K562 (cell line): Measurements from ENCODE around the gene KLK13. TPM values are rescaled to one million over a fixed set of nuclear protein-coding genes. Genes with fewer than 3 reads are reported as not detected.

Experiments used
- BRD9 ChIP-seq: fragments of 450-650 bp; IDR thresholded peaks from 2 replicates; pipeline ENCODE4 v1.6.1; 2018; ENCODE audit warnings: low read depth; ENCODE audit not compliant: partially characterized antibody
- CHD1 ChIP-seq: fragments of 200-600 bp; sonication (generic); IDR thresholded peaks from one replicate; pipeline ENCODE4 v1.6.1; 2012; ENCODE audit warnings: mild to moderate bottlenecking, moderate library complexity, low read length, inconsistent platforms
- HDAC1 ChIP-seq, 2 experiments: fragments of 450-650 bp; IDR thresholded peaks; 2 replicates each; pipeline ENCODE4 v1.6.1; 2016 to 2017; ENCODE audit warnings: inconsistent platforms in 1 of 2, mild to moderate bottlenecking in 1 of 2, moderate library complexity in 1 of 2
- HIVEP1 ChIP-seq: fragments of 250-450 bp; sonication (Bioruptor Pico); IDR thresholded peaks from 2 replicates; pipeline ENCODE4 v1.4.0; 2020; ENCODE audit warnings: mild to moderate bottlenecking
- KHSRP ChIP-seq: fragments of 450-650 bp; IDR thresholded peaks from 2 replicates; pipeline ENCODE4 v1.6.1; 2017
- MBD2 ChIP-seq: sonication (generic); IDR thresholded peaks from 2 replicates; pipeline ENCODE4 v1.6.1; 2016; ENCODE audit warnings: low read depth, borderline replicate concordance
- MYC ChIP-seq, 2 experiments: fragments of 250-450 bp in 1 of 2; sonication (Bioruptor Pico) in 1 of 2; IDR thresholded peaks; 2 replicates each; pipeline versions ENCODE4 v1.5.1 to v1.6.1; 2012 to 2021; ENCODE audit warnings: low read depth in 2 of 2, borderline replicate concordance in 1 of 2, improper control_type of control experiment in 1 of 2, low read length in 1 of 2, mild to moderate bottlenecking in 1 of 2, moderate library complexity in 1 of 2
- POLR2G ChIP-seq: fragments of 200-400 bp; formaldehyde crosslinking; IDR thresholded peaks from 2 replicates; pipeline ENCODE4 v1.6.1; 2017; ENCODE audit warnings: low read depth, mild to moderate bottlenecking, antibody characterized with exemption, low read length, moderate library complexity
- POLR3A ChIP-seq: IDR thresholded peaks from 2 replicates; pipeline ENCODE4 v1.6.1; 2011; ENCODE audit warnings: borderline replicate concordance, mild to moderate bottlenecking, moderate library complexity; ENCODE audit not compliant: insufficient read length, insufficient read depth; ENCODE audit errors: extremely low read depth
- TAF9B ChIP-seq: fragments of 450-650 bp; IDR thresholded peaks from 2 replicates; pipeline ENCODE4 v1.6.1; 2018; ENCODE audit warnings: mild to moderate bottlenecking; ENCODE audit not compliant: partially characterized antibody
- THRB ChIP-seq: fragments of 450-650 bp; formaldehyde crosslinking; conservative IDR thresholded peaks from 2 replicates; pipeline ENCODE4 v1.4.0; 2022; ENCODE audit warnings: mild to moderate bottlenecking, missing genetic modification characterization
- U2AF2 ChIP-seq: fragments of 200-400 bp; formaldehyde crosslinking; optimal IDR thresholded peaks from 2 replicates; pipeline ENCODE3; 2017; ENCODE audit warnings: low read depth, mild to moderate bottlenecking, low read length
- ZC3H4 ChIP-seq: sonication (generic); formaldehyde crosslinking; IDR thresholded peaks from 2 replicates; pipeline ENCODE4 v1.9.0; 2021; ENCODE audit warnings: missing genetic modification reagents, borderline replicate concordance
- polyA plus RNA-seq, 8 experiments: library from polyadenylated mRNA; depleted of rRNA in 4 of 8; stranded (reverse) in 5 of 8; unstranded in 3 of 8; fragments of >200 nt; fragmentation: Nextera tagmentation in 2 of 8; fragmentation: Illumina TruSeq in 1 of 8; extraction: Ambion mirVana in 2 of 8; extraction: Trizol in 1 of 8; gene quantifications; 2 replicates each; pipeline versions ENCODE4 v1.2.1 to v1.2.3, GENCODE V29; 2011 to 2014; ENCODE audit warnings: inconsistent platforms in 1 of 8, missing spikeins in 1 of 8
- total RNA-seq, 7 experiments: library from RNA; depleted of rRNA in 6 of 7; stranded (reverse); fragments of >200 nt in 6 of 7; fragmentation: Illumina TruSeq in 2 of 7; extraction: Trizol in 2 of 7; gene quantifications; 2 replicates each; pipeline versions ENCODE4 v1.2.1 to v1.2.3, GENCODE V29; 2011 to 2021; ENCODE audit warnings: low replicate concordance in 1 of 7
- TF ChIP-seq, protein P1 (sequence below), 2 experiments: fragments of 450-650 bp; IDR thresholded peaks; 2 replicates each; pipeline ENCODE4 v1.6.1; 2018; ENCODE audit warnings: mild to moderate bottlenecking in 2 of 2, low read depth in 1 of 2; ENCODE audit not compliant: partially characterized antibody in 2 of 2
- TF ChIP-seq, protein P2 (sequence below): sonication (generic); formaldehyde crosslinking; IDR thresholded peaks from 2 replicates; pipeline ENCODE4 v1.8.1; 2022; ENCODE audit warnings: missing genetic modification reagents
- TF ChIP-seq, protein P3 (sequence below): fragments of 250-450 bp; sonication (Bioruptor Pico); IDR thresholded peaks from 2 replicates; pipeline ENCODE4 v1.8.0; 2022; ENCODE audit warnings: inconsistent platforms, mild to moderate bottlenecking, moderate library complexity, borderline replicate concordance
- TF ChIP-seq, protein P4 (sequence below): sonication (generic); formaldehyde crosslinking; IDR thresholded peaks from 2 replicates; pipeline ENCODE4 v1.8.1; 2022; ENCODE audit warnings: missing genetic modification reagents

Gene KLK13
- total and polyA plus RNA-seq, 9 of the 15 experiments (the other 6 are each of a cell fraction or from before 2014, with no cell fraction given) = 0.72 to 9.0 (median 2.3) TPM

DNA sequence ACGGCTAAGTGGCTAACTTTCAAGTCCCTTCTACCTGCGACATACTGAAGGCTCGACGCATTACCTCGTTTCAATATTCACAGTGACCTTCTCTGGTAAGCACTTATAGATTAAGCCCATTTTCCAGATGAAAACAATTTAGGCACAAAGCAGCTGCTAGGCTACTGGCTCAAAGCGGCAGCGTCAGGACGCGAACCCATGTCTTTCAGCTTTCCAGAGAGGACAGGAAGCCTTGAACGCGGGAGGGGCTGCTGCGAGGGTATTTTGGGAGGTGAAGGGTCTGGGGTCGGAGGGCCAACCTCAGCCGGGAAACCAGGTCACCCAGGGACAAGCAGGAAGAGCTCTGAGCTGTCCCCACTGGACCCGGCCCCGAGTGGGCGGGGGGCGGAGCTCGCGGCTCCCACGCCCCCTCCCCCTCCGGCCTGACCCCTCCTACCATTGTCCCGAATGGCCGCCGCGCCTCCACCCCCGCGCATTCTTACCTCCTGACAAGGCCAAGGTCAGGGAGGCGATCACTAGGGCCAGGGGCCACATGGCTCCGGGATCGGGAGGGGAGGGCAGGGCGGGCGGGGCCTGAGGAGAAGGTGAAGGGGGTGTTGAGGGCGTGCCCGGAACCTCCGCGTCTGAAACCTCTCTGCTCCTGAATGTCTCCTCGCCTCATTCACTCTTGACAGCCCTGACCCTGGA, at the start of gene KLK13 (continued):
- TF ChIP-seq, protein P1, sequence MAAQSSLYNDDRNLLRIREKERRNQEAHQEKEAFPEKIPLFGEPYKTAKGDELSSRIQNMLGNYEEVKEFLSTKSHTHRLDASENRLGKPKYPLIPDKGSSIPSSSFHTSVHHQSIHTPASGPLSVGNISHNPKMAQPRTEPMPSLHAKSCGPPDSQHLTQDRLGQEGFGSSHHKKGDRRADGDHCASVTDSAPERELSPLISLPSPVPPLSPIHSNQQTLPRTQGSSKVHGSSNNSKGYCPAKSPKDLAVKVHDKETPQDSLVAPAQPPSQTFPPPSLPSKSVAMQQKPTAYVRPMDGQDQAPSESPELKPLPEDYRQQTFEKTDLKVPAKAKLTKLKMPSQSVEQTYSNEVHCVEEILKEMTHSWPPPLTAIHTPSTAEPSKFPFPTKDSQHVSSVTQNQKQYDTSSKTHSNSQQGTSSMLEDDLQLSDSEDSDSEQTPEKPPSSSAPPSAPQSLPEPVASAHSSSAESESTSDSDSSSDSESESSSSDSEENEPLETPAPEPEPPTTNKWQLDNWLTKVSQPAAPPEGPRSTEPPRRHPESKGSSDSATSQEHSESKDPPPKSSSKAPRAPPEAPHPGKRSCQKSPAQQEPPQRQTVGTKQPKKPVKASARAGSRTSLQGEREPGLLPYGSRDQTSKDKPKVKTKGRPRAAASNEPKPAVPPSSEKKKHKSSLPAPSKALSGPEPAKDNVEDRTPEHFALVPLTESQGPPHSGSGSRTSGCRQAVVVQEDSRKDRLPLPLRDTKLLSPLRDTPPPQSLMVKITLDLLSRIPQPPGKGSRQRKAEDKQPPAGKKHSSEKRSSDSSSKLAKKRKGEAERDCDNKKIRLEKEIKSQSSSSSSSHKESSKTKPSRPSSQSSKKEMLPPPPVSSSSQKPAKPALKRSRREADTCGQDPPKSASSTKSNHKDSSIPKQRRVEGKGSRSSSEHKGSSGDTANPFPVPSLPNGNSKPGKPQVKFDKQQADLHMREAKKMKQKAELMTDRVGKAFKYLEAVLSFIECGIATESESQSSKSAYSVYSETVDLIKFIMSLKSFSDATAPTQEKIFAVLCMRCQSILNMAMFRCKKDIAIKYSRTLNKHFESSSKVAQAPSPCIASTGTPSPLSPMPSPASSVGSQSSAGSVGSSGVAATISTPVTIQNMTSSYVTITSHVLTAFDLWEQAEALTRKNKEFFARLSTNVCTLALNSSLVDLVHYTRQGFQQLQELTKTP (IDR thresholded peaks at IDR 0.05; ENCODE audit: low read depth in 1 of 2, partially characterized antibody in 2 of 2) = no peak
- TF ChIP-seq HDAC1 (IDR thresholded peaks at IDR 0.05) (peak in 1 of 2 experiments; percentile 10; a peak in 1 of 4 replicates), CHD1 (no peak), ZC3H4 (CRISPR knock-in tag) (no peak), POLR2G (peak; percentile 54), KHSRP (no peak), BRD9 (no peak), HIVEP1 (CRISPR knock-in tag) (no peak), U2AF2 (no peak), THRB (CRISPR knock-in tag) (no peak), MBD2 (no peak), TAF9B (no peak), POLR3A (no peak), MYC (IDR thresholded peaks at IDR 0.05; ENCODE audit: low read depth, low read length) (peak; percentile 79), MYC (CRISPR knock-in tag; IDR thresholded peaks at IDR 0.05; ENCODE audit: borderline replicate concordance, low read depth) (no peak)
- TF ChIP-seq, protein P2, sequence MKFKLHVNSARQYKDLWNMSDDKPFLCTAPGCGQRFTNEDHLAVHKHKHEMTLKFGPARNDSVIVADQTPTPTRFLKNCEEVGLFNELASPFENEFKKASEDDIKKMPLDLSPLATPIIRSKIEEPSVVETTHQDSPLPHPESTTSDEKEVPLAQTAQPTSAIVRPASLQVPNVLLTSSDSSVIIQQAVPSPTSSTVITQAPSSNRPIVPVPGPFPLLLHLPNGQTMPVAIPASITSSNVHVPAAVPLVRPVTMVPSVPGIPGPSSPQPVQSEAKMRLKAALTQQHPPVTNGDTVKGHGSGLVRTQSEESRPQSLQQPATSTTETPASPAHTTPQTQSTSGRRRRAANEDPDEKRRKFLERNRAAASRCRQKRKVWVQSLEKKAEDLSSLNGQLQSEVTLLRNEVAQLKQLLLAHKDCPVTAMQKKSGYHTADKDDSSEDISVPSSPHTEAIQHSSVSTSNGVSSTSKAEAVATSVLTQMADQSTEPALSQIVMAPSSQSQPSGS (CRISPR knock-in tag) = no peak
- TF ChIP-seq, protein P3, sequence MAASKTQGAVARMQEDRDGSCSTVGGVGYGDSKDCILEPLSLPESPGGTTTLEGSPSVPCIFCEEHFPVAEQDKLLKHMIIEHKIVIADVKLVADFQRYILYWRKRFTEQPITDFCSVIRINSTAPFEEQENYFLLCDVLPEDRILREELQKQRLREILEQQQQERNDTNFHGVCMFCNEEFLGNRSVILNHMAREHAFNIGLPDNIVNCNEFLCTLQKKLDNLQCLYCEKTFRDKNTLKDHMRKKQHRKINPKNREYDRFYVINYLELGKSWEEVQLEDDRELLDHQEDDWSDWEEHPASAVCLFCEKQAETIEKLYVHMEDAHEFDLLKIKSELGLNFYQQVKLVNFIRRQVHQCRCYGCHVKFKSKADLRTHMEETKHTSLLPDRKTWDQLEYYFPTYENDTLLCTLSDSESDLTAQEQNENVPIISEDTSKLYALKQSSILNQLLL (CRISPR knock-in tag) = no peak
- TF ChIP-seq, protein P4, sequence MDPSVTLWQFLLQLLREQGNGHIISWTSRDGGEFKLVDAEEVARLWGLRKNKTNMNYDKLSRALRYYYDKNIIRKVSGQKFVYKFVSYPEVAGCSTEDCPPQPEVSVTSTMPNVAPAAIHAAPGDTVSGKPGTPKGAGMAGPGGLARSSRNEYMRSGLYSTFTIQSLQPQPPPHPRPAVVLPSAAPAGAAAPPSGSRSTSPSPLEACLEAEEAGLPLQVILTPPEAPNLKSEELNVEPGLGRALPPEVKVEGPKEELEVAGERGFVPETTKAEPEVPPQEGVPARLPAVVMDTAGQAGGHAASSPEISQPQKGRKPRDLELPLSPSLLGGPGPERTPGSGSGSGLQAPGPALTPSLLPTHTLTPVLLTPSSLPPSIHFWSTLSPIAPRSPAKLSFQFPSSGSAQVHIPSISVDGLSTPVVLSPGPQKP (CRISPR knock-in tag) = no peak
